GM10266 (cell line): Measurements from ENCODE around the gene TIMM21.

Source experiments
- DNase-seq: peaks from one replicate; pipeline ENCODE4 v3.0.0; 2012; ENCODE audit errors: extremely low spot score
- CTCF ChIP-seq: IDR thresholded peaks from 2 replicates; pipeline ENCODE4 v1.5.1; 2012; ENCODE audit warnings: mild to moderate bottlenecking, low read depth; ENCODE audit not compliant: control insufficient read depth, insufficient read depth; ENCODE audit errors: missing control alignments

The TIMM21 gene

GRCh38 chr18:74147779-74148542 is at the start of gene TIMM21, which contains the start of gene FBXO15:
Gene TIMM21 (plus strand): TSS chr18:74148523. CDS start chr18:74148809, 286 bp downstream.
Gene FBXO15 (minus strand): TSS chr18:74147834. CDS start chr18:74147785, 49 bp downstream.
- no peak for TF ChIP-seq CTCF
- DNase-seq, result peak; percentile 92

- TF ChIP-seq CTCF, result no peak
- no peak for DNase-seq
These were observed 39.9 kb upstream of the TIMM21 start for GRCh38 chr18:74108460-74108859.

- no peak for TF ChIP-seq CTCF
- no peak for DNase-seq
These were observed 38.2 kb upstream of the TIMM21 start for GRCh38 chr18:74110149-74110548.

- TF ChIP-seq CTCF, result no peak
- DNase-seq, result no peak
These were observed 37.3 kb upstream of the TIMM21 start for GRCh38 chr18:74110976-74111375.

GRCh38 chr18:74113711-74114110 is 34.6 kb upstream of the TIMM21 start:
- DNase-seq, result no peak
- no peak for TF ChIP-seq CTCF

GRCh38 chr18:74114116-74114515 is 34.2 kb upstream of the TIMM21 start:
- no peak for TF ChIP-seq CTCF
- no peak for DNase-seq

GRCh38 chr18:74115046-74115445 is 33.3 kb upstream of the TIMM21 start:
- TF ChIP-seq CTCF, result no peak
- no peak for DNase-seq
